GM19463 (cell line): Measurements from ENCODE around the gene GPR35.
"Not testable (repeated sequence)": the region's sequence is repeated elsewhere in the genome, so short reads cannot be mapped to it uniquely, and the experiment has no call there.

Source experiments
- ATAC-seq: cut with Tn5 transposase; IDR thresholded peaks from one replicate; pipeline ENCODE4 v1.9.1; 2021; ENCODE audit warnings: mild to moderate bottlenecking, moderate library complexity; ENCODE audit not compliant: unreplicated experiment

The GPR35 gene

DNA sequence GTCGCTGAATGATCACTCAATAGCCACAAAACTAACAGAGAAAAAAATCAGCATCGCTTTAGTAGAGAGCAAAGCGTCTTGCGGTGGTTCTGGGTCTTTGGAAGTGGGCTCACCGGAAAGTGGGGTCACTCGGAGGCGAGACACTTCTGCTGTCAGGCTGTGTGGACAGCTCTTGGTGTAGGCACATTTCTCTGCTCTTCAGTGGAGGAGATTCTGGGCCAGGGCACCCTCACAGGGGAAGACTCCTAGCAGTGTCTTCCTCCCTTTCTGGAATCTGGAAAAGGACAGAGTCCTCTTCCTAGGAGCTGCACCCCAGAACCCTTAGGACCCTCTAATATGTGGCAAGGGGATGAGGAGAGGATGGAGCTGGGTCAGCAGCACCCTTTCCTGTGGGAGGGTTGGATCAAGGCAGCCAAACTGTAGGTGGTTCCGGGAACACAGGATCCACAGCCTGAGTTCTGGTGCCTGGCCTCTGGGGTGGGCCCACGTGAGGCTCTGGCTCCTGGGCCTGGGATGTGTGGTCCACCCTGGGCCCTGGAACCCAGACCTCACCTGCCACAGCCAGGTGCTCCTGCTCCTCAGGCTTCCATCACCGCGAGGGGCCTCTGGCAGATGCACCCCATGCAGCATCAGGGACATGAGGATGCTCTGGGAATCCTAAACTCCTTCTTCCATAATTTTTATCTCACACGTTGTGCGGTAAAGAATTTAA is 25.1 kb downstream of the GPR35 start:
- no peak for ATAC-seq

DNA sequence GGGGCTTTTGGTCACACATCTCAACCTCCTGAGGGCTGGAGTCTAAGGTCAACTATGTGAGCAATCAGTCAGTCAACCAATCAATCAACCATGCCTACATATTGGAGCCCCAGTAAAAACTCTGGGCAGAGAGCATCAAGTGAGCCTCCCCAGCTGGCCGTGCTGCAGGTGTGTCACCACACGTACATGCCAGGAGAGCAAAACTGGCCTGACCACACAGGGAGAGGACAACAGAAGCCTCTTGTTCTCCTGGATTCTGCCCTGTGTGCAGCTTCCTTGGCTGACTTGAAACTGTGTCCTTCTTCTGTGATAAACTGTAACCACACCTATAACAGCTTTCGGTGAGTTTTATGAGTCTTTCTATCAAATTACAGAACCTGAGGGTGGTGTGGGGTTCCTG is 25.9 kb downstream of the GPR35 start:
- no peak for ATAC-seq

DNA sequence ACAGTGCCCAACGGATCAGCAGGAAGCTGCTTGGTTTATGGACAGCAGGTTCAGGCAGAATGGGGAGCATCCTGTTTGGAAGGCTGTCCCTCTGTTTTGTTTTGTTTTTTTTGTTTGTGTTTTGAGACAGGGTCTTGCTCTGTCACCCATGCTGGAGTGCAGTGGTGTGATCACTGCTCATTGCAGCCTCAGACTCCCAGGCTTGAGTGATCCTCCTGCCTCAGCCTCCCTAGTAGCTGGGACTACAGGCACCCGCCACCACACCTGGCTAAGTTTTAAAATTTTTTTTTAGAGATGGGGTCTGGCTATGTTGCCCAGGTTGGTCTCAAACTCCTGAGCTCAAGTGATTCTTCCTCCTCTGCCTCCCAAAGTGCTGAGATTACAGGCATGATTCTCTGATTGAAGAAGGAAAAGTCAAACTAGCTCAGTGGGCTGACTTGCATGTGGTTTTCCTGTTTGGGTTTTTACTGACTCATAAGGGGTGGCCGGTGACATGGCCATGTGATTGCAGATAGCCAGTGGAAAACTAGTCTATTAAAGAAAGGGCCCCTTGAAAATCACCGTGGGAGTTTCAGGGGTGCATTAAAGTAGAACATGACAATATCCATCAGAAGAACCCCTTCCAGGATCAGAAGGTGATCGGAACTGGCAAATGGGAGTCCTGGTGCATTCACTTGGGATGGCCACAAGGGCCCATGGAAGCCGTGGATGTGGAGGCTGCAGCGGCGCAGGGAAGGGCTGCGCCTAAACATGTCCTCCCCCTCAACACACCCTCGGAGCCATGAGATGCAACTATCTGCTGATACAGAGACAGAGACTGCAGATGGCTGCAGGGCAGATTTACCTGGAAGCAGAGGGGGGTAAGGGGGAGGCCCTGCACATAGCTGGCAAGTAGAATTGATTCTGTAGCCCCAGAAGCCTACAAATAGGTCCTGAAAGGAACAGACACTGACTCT is 30.9 kb downstream of the GPR35 start:
- ATAC-seq = no peak

DNA sequence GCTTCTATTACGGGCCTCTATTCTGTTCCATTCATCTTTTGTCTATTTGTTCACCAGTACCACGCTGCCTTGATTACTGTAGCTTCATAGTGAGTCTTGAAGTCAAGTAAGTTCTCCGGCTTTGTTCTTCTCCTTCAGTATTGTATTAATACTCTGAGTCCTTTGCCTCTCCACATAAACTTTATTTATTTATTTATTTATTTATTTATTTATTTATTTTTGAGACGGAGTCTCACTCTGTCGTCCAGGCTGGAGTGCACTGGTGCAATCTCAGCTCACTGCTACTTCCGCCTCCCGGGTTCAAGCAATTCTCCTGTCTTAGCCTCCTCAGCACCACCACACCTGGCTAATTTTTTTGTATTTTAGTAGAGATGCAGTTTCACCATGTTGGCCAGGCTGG is 34.6 kb downstream of the GPR35 start:
- not testable (repeated sequence) for ATAC-seq

DNA sequence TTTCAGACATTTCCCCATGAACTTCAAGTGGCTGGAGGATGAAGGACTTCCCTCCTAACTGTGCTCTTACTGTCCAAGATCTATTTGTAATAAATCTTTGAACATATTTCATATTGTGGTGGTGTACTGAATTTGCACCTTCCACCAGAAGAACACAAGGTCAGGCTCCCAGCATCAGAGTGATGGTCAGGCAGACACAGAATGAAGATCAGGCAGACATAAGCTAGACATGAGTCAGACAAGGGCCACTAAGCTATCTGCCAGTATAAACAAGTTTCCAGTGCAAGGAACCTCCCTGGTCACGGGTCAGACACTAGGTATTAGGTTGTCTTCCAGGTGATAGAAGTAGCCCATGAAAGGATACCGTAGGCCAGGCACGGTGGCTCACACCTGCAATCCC is 37.4 kb downstream of the GPR35 start:
- ATAC-seq = no peak

DNA sequence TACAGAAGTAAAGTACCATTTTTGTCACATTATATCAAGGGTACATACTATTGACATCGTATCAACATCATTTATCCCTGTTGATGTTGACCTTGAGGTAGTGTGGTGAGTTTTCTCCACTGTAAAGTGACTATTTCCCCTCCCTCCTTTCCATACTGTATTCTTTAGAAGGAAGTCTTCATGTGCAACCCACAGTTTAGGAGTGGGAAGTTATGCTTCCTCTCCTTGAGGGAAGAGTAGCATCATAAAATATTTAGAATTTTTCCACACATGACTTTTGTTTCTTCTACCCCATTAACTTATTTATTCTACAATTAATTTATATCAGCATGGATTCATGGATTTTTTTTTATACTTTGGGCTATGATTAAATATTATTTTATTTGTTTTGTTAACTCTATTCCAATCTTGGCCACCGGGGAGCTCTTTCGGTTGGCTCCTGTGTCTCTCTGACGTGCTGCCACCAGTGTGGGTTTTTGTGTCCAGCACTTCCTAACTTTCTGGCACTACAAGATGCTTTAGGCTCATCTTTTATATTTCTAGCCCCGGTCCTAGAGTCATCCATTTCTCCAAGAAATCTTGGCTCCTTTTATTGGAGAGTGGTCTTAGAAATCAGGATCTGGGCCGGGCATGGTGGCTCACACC is 38.4 kb downstream of the GPR35 start:
- no peak for ATAC-seq

DNA sequence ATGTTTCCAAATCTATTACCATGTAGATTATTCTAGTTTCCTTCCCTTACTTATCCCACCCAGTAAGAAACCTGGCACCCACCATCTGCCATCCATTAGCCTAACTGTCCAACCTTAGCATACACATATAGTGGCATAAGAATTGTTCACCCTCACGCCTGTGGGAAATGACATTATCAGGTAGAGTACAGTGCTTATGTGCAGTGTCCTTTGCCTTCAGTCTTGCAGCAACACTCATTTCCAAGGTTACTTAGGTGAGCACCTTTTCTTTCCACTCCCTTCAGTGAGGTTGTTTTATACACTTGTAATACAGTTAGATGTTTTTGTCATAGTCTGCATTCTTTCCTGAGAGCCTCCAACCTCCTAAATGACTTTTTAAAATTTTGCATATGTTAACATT is 39.3 kb downstream of the GPR35 start:
- no peak for ATAC-seq

DNA sequence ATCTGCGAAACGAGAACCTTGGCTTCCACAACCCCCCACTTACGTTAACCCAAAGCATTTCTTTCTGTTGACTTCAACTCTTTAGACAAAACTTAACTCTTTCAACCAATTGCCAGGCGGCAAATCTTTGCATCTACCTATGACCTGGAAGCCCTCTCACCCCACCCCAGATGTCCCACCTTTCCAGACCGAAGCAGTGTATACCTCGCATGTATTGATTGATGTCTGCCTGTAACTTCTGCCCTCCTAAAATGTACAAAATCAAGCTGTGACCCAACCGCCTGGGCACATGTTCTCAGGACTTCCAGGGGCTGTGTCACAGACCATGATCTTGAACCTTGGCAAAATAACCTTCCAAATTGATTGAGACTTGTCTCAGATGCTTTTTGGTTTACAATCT is 45.1 kb downstream of the GPR35 start:
- no peak for ATAC-seq

DNA sequence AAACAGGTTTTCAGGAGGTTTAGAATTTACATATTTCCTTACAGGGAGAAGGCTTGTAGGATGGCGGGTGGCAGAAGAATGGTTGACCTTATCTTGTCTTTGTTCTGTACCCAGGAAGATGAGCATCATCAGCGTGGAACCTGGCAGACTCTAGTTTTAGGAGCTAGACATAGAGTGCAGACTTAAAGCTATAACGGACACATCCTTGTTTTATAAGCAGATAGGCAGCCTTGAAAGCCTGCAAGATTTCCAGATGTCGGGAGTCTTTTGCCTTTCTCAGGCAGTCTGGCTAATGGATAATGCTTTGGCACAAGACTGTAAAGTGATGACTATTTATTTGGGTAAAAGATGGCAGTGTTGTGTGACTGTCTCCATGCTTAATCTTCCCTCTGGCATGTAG is 45.7 kb downstream of the GPR35 start:
- ATAC-seq = no peak

DNA sequence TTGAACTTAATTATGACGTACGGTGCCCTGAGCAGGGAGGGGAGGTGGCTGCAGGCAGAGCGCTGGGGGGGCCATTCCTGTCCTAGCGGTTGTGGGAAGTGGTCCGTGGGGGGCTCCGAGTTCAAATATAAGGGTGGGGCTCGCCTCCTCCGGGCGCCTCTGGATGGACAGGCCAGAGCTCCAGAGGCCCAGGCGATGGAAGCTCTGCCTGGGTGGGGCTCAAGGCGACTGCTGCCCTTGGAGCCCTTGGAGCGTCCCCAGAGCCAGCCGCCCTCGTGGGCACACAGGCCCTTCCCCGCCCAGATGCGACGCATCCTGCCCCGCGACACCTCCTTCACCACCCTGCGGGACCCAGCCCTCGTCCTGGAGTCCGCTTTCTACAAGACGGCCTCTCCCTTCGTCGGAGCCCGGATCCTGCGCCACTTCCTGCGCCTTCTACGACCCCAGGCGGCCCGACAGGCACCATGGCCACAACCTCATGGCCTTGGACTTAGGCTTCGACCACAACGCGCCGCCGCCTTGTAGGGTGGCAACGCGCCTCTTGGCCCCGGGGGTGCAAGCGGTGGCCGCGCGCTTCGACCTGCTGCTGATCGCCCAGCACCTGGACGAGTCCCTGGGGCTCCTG is 46.9 kb downstream of the GPR35 start:
- no peak for ATAC-seq

DNA sequence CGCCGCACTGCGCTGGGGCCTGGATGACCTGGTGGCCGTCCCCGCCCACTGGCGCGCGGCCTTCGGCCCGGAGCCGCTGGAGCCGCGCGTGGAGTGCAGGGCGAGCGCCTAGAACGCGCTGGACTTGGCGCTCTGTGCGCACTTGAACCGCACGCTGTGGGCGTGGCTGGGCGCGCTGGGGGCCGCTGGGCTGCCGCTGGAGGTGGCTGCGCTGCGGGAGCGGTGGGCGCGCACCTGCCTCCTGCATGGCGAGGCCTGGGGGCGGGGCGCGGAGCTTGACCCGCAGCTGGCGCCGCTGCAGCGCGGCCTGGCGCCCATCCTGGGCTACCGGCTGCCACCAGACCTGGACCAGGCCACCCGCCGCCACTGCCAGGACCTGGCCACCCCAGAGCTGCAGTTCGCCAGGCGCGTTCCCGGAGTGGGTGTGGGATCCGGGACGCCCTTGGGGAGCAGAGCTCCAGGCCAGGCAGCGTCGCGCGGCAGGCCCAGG is 47.5 kb downstream of the GPR35 start:
- no peak for ATAC-seq

DNA sequence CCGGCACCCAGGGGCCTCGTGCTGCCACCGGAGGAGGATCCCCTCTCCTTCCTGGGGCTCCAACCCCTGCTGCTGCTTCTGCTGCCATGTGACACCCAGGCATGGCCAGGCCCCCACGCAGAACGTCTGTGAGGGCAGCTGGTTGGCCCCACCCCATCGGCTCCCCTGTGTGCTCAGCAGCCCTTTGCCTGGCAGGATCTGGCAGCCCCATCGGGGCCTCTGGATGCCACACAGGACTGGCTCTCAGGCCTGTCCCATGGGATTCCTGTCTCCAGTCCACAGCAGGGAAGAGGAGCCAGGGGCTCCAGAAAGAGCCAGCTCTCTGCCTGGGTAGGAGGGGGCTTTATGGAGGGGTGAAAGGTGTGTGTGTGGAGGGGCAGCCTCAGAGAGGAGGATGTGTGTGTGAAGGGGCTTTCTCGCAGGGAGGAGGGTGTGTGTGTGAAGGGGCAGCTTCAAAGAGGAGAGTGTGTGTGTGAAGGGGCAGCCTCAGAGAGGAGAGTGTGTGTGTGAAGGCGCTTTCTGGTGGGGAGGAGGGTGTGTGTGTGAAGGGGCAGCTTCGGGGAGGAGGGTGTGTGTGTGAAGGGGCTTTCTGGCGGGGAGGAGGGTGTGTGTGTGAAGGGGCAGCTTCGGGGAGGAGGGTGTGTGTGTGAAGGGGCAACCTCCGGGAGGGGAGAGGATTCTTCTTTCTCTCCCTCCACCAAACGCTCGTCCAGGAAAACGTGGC is 49.3 kb downstream of the GPR35 start:
- ATAC-seq = not testable (repeated sequence)

DNA sequence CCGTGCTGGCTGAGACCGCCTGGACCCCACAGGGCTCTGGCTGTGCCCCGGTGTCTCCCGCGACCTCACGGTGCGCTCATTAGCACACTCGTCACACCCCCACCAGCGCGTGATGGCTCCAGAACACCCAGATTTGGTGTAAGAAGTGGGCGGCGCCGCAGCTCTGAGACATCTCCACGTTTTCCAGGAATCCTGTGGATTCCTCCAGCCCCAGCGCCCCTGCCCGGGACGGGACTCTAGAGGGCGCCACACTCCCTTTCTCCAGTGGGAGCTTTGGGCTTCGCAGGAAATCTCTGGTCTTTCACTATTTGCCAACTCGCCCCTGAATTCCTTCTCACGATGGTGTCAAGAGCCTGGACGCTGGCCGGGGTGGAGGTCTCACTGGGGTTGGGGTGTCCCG is 50.1 kb downstream of the GPR35 start:
- ATAC-seq = not testable (repeated sequence)

DNA sequence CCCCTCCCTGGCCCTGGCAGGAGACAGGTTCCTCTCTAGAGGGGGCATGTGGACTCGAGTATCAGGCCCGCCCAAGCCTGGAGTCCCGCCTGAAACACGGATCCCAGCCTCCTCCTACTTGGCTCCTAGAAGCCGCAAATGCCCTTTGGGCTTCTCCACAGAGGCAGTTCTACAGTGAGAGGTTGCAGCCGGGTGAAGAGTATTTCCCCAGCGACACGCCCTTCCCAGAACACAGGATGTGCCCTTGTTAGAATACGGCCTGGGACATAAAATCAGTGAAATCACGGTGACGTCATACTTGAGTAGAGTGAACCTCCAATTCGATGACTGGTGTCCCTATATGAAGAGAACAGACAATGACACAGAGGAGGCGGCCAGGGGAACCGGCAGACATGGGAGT is 52.8 kb downstream of the GPR35 start:
- not testable (repeated sequence) for ATAC-seq

DNA sequence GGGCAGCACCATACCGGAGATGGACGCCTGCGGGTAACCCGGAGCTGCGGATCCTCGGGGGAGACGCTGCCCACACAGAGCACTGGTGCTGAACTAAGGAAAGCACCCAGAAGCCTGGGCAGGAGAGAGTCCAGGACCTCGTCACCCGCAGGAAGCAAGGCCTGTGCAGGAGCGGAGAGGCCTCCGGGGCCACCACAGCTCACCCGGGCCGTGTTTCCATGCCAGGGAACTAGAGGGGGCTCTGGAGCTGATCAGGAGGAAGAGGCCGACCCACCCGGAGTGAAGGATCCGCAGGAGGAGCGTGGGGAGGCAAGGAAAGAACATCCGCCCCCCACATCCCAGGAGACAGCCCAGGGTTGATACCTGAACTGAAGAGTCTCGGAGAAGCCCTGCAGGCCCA is 53.6 kb downstream of the GPR35 start:
- ATAC-seq = not testable (repeated sequence)

DNA sequence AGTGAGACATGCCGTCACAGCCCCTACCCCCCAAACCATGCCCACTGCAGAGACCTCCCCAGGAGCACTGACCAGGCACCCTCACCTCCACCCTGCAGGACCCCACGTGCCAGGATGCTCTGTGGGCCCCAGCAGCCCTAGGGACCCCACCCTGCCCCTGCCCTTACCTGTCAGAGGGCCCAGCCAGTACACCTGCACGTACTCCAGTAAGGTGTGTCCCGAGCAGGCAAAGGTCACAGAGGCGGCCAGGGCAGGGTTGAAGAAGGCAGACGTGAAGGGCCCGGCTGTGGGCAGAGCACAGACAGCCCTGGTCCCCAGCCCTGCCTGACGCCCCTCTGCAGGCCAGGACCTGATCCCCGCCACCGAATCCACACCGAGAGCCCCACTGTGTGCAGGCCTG is 54.9 kb downstream of the GPR35 start:
- not testable (repeated sequence) for ATAC-seq
